ENCODE results near the gene MAJIN.

Gene MAJIN

GRCh38 chr11:64914123-64914522, 57.8 kb downstream of the MAJIN start:
- no peak for DNase-seq (ENCODE audit: low read depth)
- no peak overlapping the region for H3K4me3 ChIP-seq (replicated peaks; ENCODE audit: low read depth, low read length)
- TF ChIP-seq CTCF (IDR thresholded peaks at IDR 0.05; ENCODE audit: low read length, missing control alignments) = no peak

- no peak for DNase-seq (ENCODE audit: low read depth)
- H3K4me3 ChIP-seq (replicated peaks; ENCODE audit: low read depth, low read length) = no peak overlapping the region
- no peak for TF ChIP-seq CTCF (IDR thresholded peaks at IDR 0.05; ENCODE audit: low read length, missing control alignments)
Measured at GRCh38 chr11:64913171-64913727, 58.7 kb downstream of the MAJIN start.

- no peak overlapping the region for H3K4me3 ChIP-seq (replicated peaks; ENCODE audit: low read depth, low read length)
- no peak for TF ChIP-seq CTCF (IDR thresholded peaks at IDR 0.05; ENCODE audit: low read length, missing control alignments)
Measured at GRCh38 chr11:64911689-64912088, 60.2 kb downstream of the MAJIN start.

GRCh38 chr11:64911142-64911541, 60.8 kb downstream of the MAJIN start:
- DNase-seq (ENCODE audit: low read depth) = no peak
- TF ChIP-seq CTCF (IDR thresholded peaks at IDR 0.05; ENCODE audit: low read length, missing control alignments) = no peak
- no peak overlapping the region for H3K4me3 ChIP-seq (replicated peaks; ENCODE audit: low read depth, low read length)

More at GRCh38 chr11:64911689-64912088, 60.2 kb downstream of the MAJIN start:
- no peak for DNase-seq (ENCODE audit: low read depth)

GRCh38 chr11:64910451-64911093, 61.3 kb downstream of the MAJIN start:
- H3K4me3 ChIP-seq (replicated peaks; ENCODE audit: low read depth, low read length) = no peak overlapping the region
- no peak for TF ChIP-seq CTCF (IDR thresholded peaks at IDR 0.05; ENCODE audit: low read length, missing control alignments)
- DNase-seq (ENCODE audit: low read depth) = no peak

- TF ChIP-seq CTCF (IDR thresholded peaks at IDR 0.05; ENCODE audit: low read length, missing control alignments) = no peak
- no peak for DNase-seq (ENCODE audit: low read depth)
- no peak overlapping the region for H3K4me3 ChIP-seq (replicated peaks; ENCODE audit: low read depth, low read length)
Measured at GRCh38 chr11:64909653-64910343, 62.1 kb downstream of the MAJIN start.
